ENCODE data around the gene SLC12A8. TPM values are rescaled to one million over a fixed set of nuclear protein-coding genes. Genes with fewer than 3 reads are reported as not detected.
A peak's percentile ranks its signal among the peaks of the same experiment; 100 is the strongest.

Gene SLC12A8
- total and polyA plus RNA-seq, 9 of the 15 experiments (the other 6 are each of a cell fraction or from before 2014, with no cell fraction given): 0.04 to 0.33 (median 0.09) TPM; not detected in 4

DNA sequence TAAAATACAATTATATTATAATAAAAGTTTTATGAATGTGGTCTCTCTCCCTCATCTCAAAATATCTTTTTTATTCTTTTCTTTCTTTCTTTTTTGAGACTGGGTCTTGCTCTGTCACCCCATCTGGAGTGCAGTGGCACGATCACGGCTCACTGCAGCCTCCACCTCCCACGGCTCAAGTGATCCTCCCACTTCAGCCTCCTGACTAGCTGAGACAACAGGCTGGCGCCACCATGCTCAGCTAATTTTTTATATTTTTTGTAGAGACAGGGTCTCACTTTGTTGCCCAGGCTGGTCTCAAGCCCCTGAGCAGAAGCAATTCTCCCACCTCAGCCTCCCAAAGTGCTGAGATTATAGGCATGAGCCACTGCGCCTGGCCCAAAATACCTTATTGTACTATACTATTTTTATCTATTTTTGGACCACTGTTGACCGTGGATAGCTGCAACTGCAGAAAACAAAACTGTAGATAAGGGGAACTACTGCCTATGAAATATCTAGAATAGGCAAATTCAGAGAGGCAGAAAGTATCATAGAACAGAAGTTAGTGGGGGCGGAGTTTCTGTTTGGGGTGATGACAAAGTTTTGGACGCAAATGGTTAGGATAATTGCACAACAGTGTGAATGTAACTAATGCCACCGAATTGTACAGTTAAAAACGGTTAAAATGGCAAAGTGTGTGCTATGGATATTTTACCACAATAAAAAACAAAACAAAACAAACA lies 66.6 kb downstream of the SLC12A8 start (continued):
- TF ChIP-seq, protein P1, sequence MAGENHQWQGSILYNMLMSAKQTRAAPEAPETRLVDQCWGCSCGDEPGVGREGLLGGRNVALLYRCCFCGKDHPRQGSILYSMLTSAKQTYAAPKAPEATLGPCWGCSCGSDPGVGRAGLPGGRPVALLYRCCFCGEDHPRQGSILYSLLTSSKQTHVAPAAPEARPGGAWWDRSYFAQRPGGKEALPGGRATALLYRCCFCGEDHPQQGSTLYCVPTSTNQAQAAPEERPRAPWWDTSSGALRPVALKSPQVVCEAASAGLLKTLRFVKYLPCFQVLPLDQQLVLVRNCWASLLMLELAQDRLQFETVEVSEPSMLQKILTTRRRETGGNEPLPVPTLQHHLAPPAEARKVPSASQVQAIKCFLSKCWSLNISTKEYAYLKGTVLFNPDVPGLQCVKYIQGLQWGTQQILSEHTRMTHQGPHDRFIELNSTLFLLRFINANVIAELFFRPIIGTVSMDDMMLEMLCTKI (IDR thresholded peaks at IDR 0.05; ENCODE audit: partially characterized antibody): no peak

DNA sequence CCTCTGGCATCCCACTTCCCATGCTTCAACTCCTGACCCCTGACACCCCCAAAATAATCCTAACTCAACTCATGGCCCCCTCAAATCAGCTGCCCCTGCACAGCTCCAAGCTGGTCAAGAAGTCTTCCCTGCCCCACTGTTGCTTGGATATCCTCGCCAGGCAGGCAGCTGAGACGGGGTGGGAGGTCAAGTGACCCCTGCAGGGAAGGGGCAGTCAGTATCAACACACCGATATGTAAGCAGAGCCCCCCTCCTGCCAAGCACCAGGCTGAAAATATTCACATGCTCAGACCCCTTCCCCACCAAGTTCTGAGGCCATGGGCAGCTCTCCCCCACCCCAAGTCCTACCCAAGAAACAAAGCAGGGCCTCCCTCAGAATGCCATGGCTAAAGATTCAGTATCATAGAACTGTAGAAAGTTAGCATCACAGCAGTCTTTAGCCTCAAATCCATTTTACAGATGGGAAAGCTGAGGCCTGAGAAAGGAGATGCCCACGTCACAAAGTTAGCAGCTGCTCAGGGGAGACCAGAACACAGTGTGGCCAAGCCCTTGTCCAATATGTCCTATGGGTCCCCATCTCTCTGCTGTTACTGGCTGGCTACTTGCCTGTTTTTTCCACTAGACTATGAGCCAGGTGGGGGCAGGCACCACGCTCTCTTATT lies 67.8 kb downstream of the SLC12A8 start:
- Histone ChIP-seq H3K4me3 (no peak overlapping the region), H3K27ac (ENCODE audit: extremely low read depth, low read depth, low read length) (no peak overlapping the region), H3K79me2 (ENCODE audit: control insufficient read depth, insufficient read depth, low read length) (no peaks in the 10 kb centered on the region), H3K9ac (ENCODE audit: insufficient read depth in 1 of 2, low read depth in 2 of 2, low read length in 2 of 2) (no peak overlapping the region), H4K20me1 (replicated peaks; ENCODE audit: control insufficient read depth, insufficient read depth, low read length) (no peaks in the 10 kb centered on the region), H3K9me3 (replicated peaks; ENCODE audit: control insufficient read depth, insufficient read depth, low read depth, low read length) (no peaks in the 10 kb centered on the region), H3K4me2 (ENCODE audit: insufficient read depth, low read length) (no peak overlapping the region), H3K27me3 (ENCODE audit: control insufficient read depth in 2 of 2, insufficient read depth in 2 of 2, low read length in 2 of 2) (peaks cover 5 to 31% of the 10 kb centered on the region in 2 experiments; a peak in 4 of 5 replicates), H3K4me1 (replicated peaks in 1 of 2; ENCODE audit: control insufficient read depth in 2 of 2, insufficient read depth in 2 of 2, low read length in 2 of 2) (peaks cover 0 to 6% of the 10 kb centered on the region in 2 experiments; a peak in 2 of 5 replicates), H3K9me1 (ENCODE audit: control insufficient read depth, insufficient read depth, low read length) (no peaks in the 10 kb centered on the region), H2AFZ (ENCODE audit: low read depth, low read length) (no peak overlapping the region), H3K36me3 (ENCODE audit: control insufficient read depth, insufficient read depth, low read length) (no peaks in the 10 kb centered on the region)
- intact Hi-C loops (cut with micrococcal nuclease) (no loop called here), in situ Hi-C loops (cut with MboI) (no loop called here)
- no peak for ATAC-seq
- no peak for DNase-seq (ENCODE audit: extremely low read depth in 1 of 4, low spot score in 3 of 4)
- 5% methylated on average over 4 of the region's 5 CpGs for WGBS (ENCODE audit: insufficient coverage, low coverage, missing lambda C conversion rate)
- TF ChIP-seq NUFIP1 (IDR thresholded peaks at IDR 0.05; ENCODE audit: partially characterized antibody): no peak
- TF ChIP-seq ESRRA (IDR thresholded peaks at IDR 0.05; ENCODE audit: borderline replicate concordance, low read depth): no peak
- TF ChIP-seq RBM25 (IDR thresholded peaks at IDR 0.05; ENCODE audit: low read depth, low read length, severe bottlenecking): peak; percentile 68
- no peak for FAIRE-seq
- POLR2A ChIA-PET: interaction anchor here (0.7 kb wide), 1 partner anchor 1782 kb away, joined by 4 read pairs; no protein-coding TSS in a partner anchor
- BruUV-seq (replicated peaks): no TSS peak
- CTCF ChIA-PET (ENCODE audit: low intra/inter-chr PET ratio): no interaction called here
